ENCODE measurements around the gene ACOX1.

ACOX1 gene

DNA sequence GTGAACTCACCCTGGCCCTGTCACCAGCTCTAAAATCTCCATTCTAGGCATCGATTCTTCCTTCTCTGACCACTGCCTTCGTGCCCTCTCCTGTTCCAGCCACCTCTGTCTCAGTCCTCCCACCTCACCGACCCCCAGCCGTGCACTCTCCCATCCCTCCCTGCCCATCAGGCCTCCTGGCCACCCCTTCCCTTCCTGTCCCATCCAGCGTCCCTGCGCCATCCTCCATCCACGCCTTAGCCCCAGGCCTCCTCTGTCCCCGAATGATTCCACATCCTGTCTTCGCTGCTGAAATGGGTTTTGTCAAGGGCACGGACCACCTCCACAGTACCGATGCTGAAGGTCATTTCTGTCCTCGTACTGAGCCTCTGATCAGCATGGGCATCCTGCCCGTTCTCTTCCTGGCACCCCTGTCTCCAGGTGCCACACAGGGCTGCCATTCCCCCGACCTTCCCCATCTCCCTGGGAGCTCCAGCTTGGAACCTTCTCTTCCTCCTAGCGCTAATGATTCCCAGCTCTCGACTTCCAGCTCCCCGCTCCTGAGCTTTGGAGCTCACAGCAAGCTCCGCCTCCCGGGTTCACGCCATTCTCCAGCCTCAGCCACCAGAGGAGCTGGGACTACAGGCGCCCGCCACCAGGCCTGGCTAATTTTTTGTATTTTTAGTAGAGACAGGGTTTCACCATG, 84.8 kb downstream of the ACOX1 start:
- Histone ChIP-seq H3K27me3 (ENCODE audit: control insufficient read depth, insufficient read depth, low read length) (no peaks in the 10 kb centered on the region), H3K4me3 (ENCODE audit: low read depth, low read length) (no peak overlapping the region), H3K36me3 (ENCODE audit: control insufficient read depth, insufficient read depth, low read length) (peaks cover 45% of the 10 kb centered on the region), H3K4me1 (ENCODE audit: control insufficient read depth, insufficient read depth, low read length) (peaks cover 32% of the 10 kb centered on the region), H3K27ac (ENCODE audit: low read depth, low read length) (no peak overlapping the region), H3K9me3 (ENCODE audit: control insufficient read depth, insufficient read depth, low read depth, low read length) (no peaks in the 10 kb centered on the region), H3K9ac (ENCODE audit: low read length) (peak overlapping the region; percentile 50)

DNA sequence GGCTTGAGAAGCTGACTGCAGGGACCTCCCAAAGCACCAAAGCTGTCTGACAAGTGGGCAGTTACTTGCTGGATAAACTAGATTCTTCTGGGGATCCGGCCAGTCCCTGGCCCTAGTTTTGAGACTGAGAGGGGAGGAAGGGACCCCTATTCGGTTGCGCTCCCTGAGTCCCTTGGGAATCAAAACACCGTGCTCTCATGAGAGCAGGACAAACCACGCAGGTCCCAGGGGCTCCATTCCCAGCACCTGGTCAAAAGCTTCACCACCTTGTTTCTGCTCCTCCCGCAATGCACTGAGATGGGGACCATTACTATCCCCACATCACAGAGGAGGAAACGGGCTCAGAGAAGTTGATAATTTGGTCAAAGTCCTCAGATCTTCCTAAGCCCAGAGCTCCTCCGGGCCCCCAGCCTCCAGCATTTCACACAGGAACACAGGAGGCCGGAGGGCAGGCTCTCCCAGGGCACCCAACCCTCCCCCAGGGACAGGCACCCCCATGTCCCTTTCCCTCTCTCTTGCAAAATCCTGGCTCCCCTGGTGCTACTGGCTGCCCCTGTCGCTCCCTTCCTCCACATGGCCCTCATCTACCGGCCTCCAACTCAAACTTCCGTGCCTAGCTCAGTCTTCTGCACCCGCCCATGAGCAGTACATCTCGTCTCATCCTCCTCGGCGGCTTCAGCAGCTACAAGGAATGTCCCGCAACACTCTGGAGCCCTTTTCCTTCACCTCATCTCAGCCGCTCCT, 85.5 kb downstream of the ACOX1 start:
- no peak overlapping the region for H3K27ac ChIP-seq (ENCODE audit: low read depth, low read length)
- H3K9ac ChIP-seq (ENCODE audit: low read length): no peak overlapping the region
- no peak overlapping the region for H3K4me3 ChIP-seq (ENCODE audit: low read depth, low read length)
- peaks cover 32% of the 10 kb centered on the region for H3K4me1 ChIP-seq (ENCODE audit: control insufficient read depth, insufficient read depth, low read length)
- peaks cover 39% of the 10 kb centered on the region for H3K36me3 ChIP-seq (ENCODE audit: control insufficient read depth, insufficient read depth, low read length)
- no peaks in the 10 kb centered on the region for H3K9me3 ChIP-seq (ENCODE audit: control insufficient read depth, insufficient read depth, low read depth, low read length)
- H3K27me3 ChIP-seq (ENCODE audit: control insufficient read depth, insufficient read depth, low read length): no peaks in the 10 kb centered on the region

GRCh38 chr17:75892556-75893224, 86.3 kb downstream of the ACOX1 start:
- peaks cover 29% of the 10 kb centered on the region for H3K4me1 ChIP-seq (ENCODE audit: control insufficient read depth, insufficient read depth, low read length)
- H3K9me3 ChIP-seq (ENCODE audit: control insufficient read depth, insufficient read depth, low read depth, low read length): no peaks in the 10 kb centered on the region
- H3K36me3 ChIP-seq (ENCODE audit: control insufficient read depth, insufficient read depth, low read length): peaks cover 39% of the 10 kb centered on the region
- no peak overlapping the region for H3K27ac ChIP-seq (ENCODE audit: low read depth, low read length)
- H3K27me3 ChIP-seq (ENCODE audit: control insufficient read depth, insufficient read depth, low read length): no peaks in the 10 kb centered on the region
- no peak overlapping the region for H3K4me3 ChIP-seq (ENCODE audit: low read depth, low read length)
- no peak overlapping the region for H3K9ac ChIP-seq (ENCODE audit: low read length)

DNA sequence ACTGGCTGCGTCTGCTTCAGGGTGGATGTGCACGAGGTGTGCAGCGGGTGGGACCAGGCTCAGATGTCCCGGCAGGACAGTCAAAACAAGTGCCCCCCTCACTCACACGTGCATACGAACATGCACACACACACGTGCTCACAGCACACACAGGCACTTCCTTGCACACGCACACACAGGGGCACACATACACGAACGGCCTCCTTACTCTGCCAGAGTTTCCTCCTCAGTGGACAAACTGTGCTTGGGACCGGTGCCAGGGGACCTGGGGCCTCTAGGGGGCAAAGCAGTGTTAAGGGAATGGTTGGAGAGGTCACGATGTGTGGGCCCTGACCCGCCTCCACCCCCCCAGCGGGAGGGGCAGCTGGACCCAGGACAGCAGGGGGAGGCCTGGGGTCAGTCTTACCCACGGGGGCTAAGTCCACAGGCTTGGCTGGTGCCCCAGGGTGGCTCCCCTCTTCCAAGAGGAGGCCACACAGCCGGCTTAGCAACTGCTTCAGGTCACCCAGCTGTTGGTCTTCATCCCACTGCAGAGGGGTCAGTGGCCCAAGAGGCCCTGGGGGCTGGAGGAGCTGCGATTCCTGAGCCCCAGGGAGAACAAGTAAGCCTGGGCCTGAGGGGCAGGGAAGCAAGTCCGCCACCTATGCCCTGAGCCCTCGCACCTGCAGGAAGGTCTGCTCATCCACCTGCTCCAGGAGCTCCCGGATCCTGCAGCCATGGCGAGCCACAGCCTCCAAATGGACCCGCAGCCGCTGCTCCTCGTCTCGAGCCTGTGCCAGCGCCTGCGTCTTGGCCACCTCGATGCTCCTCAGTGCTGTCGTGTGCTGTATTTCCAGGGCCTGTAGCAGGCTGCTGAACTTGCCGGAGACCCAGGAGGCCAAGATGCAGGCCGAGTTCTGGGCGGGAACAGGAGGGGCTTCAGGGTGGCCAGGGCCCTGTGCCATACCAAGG, 87.1 kb downstream of the ACOX1 start:
- Histone ChIP-seq H3K9ac (ENCODE audit: low read length) (no peak overlapping the region), H3K9me3 (ENCODE audit: control insufficient read depth, insufficient read depth, low read depth, low read length) (no peaks in the 10 kb centered on the region), H3K36me3 (ENCODE audit: control insufficient read depth, insufficient read depth, low read length) (peaks cover 39% of the 10 kb centered on the region), H3K27ac (ENCODE audit: low read depth, low read length) (no peak overlapping the region), H3K4me3 (ENCODE audit: low read depth, low read length) (no peak overlapping the region), H3K4me1 (ENCODE audit: control insufficient read depth, insufficient read depth, low read length) (peaks cover 22% of the 10 kb centered on the region), H3K27me3 (ENCODE audit: control insufficient read depth, insufficient read depth, low read length) (no peaks in the 10 kb centered on the region)

Measured in HUES6 (cell line).